GM23338 (cell line): Measurements from ENCODE around the gene GDF11.

Experiments used
- CREB1 ChIP-seq: fragments of 250-450 bp; sonication (Bioruptor Pico); IDR thresholded peaks from 2 replicates; pipeline ENCODE4 v1.5.0; 2020; ENCODE audit warnings: low read depth, mild to moderate bottlenecking, moderate library complexity
- EZH2 ChIP-seq: fragments of 200-600 bp; sonication (generic); IDR thresholded peaks from one replicate; pipeline ENCODE4 v1.8.0; 2017; ENCODE audit warnings: antibody characterized with exemption, mild to moderate bottlenecking, low read depth; ENCODE audit not compliant: unreplicated experiment
- POLR2AphosphoS5 ChIP-seq: IDR thresholded peaks from 2 replicates; pipeline ENCODE4 v1.6.1; 2016; ENCODE audit warnings: antibody characterized with exemption, low read depth
- ZNF114 ChIP-seq: fragments of 250-450 bp; sonication (Bioruptor Pico); IDR thresholded peaks from 2 replicates; pipeline ENCODE4 v1.5.0; 2020; ENCODE audit warnings: mild to moderate bottlenecking, moderate library complexity
- TF ChIP-seq, protein P1 (sequence below), 2 experiments: fragments of 200-600 bp in 1 of 2; sonication (generic) in 1 of 2; conservative IDR thresholded peaks; 2 replicates each; pipeline versions ENCODE4 v1.5.1 to v1.6.1; 2016 to 2017; ENCODE audit warnings: antibody characterized with exemption in 2 of 2, low read depth in 2 of 2, mild to moderate bottlenecking in 2 of 2, moderate library complexity in 1 of 2
- TF ChIP-seq, protein P2 (sequence below): IDR thresholded peaks from one replicate; pipeline ENCODE4 v1.6.1; 2018; ENCODE audit warnings: antibody characterized with exemption; ENCODE audit not compliant: unreplicated experiment
- TF ChIP-seq, protein P3 (sequence below): IDR thresholded peaks from 2 replicates; pipeline ENCODE4 v1.6.1; 2016; ENCODE audit warnings: antibody characterized with exemption

DNA sequence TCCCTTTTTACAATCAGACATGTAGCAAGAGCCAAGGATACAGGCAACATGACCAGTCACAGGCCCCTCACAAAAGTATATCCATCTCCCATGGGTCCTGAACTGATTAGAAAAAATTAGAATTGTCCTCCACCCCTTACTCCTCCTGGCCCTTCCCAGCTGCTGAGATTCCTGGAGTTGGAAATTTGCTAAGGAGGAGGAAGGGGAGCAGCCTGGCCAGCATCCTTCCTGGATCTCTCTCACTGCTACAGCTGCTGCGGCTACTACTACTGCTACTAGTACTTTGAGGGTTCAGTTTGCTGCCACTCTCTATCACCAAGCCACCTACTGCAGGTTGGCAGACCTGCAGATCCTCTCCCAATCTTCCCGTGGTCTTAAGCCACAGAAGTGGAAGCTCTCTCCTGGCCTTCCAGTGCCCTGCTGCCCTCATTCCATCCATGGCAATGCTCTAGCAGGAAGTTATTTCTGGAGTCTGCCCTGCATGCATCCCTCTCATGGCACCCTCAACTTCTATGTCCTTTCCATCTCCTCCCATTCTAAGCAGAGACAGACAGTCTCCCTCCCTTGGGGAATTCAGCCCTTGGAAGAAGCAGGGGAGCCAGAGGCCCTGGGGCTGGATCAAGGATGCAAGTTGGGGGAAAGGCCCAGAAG is 36.2 kb upstream of the GDF11 start:
- TF ChIP-seq, protein P1, sequence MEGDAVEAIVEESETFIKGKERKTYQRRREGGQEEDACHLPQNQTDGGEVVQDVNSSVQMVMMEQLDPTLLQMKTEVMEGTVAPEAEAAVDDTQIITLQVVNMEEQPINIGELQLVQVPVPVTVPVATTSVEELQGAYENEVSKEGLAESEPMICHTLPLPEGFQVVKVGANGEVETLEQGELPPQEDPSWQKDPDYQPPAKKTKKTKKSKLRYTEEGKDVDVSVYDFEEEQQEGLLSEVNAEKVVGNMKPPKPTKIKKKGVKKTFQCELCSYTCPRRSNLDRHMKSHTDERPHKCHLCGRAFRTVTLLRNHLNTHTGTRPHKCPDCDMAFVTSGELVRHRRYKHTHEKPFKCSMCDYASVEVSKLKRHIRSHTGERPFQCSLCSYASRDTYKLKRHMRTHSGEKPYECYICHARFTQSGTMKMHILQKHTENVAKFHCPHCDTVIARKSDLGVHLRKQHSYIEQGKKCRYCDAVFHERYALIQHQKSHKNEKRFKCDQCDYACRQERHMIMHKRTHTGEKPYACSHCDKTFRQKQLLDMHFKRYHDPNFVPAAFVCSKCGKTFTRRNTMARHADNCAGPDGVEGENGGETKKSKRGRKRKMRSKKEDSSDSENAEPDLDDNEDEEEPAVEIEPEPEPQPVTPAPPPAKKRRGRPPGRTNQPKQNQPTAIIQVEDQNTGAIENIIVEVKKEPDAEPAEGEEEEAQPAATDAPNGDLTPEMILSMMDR (conservative IDR thresholded peaks at IDR 0.05; ENCODE audit: low read depth in 2 of 2) = no peak
- TF ChIP-seq POLR2AphosphoS5 = no peak
- TF ChIP-seq EZH2 = no peak
- TF ChIP-seq, protein P2, sequence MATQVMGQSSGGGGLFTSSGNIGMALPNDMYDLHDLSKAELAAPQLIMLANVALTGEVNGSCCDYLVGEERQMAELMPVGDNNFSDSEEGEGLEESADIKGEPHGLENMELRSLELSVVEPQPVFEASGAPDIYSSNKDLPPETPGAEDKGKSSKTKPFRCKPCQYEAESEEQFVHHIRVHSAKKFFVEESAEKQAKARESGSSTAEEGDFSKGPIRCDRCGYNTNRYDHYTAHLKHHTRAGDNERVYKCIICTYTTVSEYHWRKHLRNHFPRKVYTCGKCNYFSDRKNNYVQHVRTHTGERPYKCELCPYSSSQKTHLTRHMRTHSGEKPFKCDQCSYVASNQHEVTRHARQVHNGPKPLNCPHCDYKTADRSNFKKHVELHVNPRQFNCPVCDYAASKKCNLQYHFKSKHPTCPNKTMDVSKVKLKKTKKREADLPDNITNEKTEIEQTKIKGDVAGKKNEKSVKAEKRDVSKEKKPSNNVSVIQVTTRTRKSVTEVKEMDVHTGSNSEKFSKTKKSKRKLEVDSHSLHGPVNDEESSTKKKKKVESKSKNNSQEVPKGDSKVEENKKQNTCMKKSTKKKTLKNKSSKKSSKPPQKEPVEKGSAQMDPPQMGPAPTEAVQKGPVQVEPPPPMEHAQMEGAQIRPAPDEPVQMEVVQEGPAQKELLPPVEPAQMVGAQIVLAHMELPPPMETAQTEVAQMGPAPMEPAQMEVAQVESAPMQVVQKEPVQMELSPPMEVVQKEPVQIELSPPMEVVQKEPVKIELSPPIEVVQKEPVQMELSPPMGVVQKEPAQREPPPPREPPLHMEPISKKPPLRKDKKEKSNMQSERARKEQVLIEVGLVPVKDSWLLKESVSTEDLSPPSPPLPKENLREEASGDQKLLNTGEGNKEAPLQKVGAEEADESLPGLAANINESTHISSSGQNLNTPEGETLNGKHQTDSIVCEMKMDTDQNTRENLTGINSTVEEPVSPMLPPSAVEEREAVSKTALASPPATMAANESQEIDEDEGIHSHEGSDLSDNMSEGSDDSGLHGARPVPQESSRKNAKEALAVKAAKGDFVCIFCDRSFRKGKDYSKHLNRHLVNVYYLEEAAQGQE = no peak
- no peak for TF ChIP-seq ZNF114 (CRISPR knock-in tag)
- TF ChIP-seq CREB1 (CRISPR knock-in tag) = no peak
- TF ChIP-seq, protein P3, sequence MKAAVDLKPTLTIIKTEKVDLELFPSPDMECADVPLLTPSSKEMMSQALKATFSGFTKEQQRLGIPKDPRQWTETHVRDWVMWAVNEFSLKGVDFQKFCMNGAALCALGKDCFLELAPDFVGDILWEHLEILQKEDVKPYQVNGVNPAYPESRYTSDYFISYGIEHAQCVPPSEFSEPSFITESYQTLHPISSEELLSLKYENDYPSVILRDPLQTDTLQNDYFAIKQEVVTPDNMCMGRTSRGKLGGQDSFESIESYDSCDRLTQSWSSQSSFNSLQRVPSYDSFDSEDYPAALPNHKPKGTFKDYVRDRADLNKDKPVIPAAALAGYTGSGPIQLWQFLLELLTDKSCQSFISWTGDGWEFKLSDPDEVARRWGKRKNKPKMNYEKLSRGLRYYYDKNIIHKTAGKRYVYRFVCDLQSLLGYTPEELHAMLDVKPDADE = no peak
